Heart left ventricle (tissue), 16 donors: ENCODE measurements around the gene SMCO2. TPM values are rescaled to one million over a fixed set of nuclear protein-coding genes. Genes with fewer than 3 reads are reported as not detected.
A peak's percentile ranks its signal among the peaks of the same experiment; 100 is the strongest.

Experiments
- ATAC-seq, 4 donors: fragments of 200-7000 bp; cut with Tn5 transposase; one replicate each; pipeline ENCODE4 v1.9.1; 2020 to 2022; ENCODE audit warnings: moderate library complexity in 4 of 4, mild to moderate bottlenecking in 3 of 4, moderate number of reproducible peaks in 1 of 4
- DNase-seq, 5 donors: peaks; one replicate each; pipeline ENCODE4 v3.0.0-alpha.2; 2020
- H3K27ac ChIP-seq, 12 donors: fragments of 200-600 bp; sonication (generic) in 4 of 12; one replicate each; pipeline versions ENCODE4 v1.5.0 to v1.8.0; 2016 to 2022; ENCODE audit warnings: mild to moderate bottlenecking in 2 of 12
- H3K27me3 ChIP-seq, 9 donors: fragments of 200-600 bp; sonication (generic) in 2 of 9; one replicate each; pipeline versions ENCODE4 v1.5.1 to v1.8.0; 2016 to 2022; ENCODE audit warnings: mild to moderate bottlenecking in 3 of 9
- H3K36me3 ChIP-seq, 9 donors: fragments of 200-600 bp; sonication (generic) in 2 of 9; one replicate each; pipeline versions ENCODE4 v1.5.0 to v1.8.0; 2018 to 2022; ENCODE audit warnings: mild to moderate bottlenecking in 2 of 9
- H3K4me1 ChIP-seq, 12 donors: fragments of 200-600 bp; sonication (generic) in 4 of 12; one replicate each; pipeline versions ENCODE4 v1.5.0 to v1.8.0; 2016 to 2022; ENCODE audit warnings: mild to moderate bottlenecking in 3 of 12
- H3K4me3 ChIP-seq, 12 donors: fragments of 200-600 bp; sonication (generic) in 4 of 12; one replicate each; pipeline versions ENCODE4 v1.5.0 to v1.8.0; 2017 to 2022; ENCODE audit warnings: mild to moderate bottlenecking in 9 of 12, moderate library complexity in 4 of 12
- H3K9me3 ChIP-seq, 12 donors: fragments of 200-600 bp; sonication (generic) in 4 of 12; one replicate each; pipeline versions ENCODE4 v1.5.0 to v1.8.0; 2016 to 2022; ENCODE audit warnings: mild to moderate bottlenecking in 1 of 12
- POLR2A ChIP-seq, 2 donors: fragments of 450-650 bp; IDR thresholded peaks; one replicate each; pipeline ENCODE4 v1.6.1; 2017; ENCODE audit warnings: antibody characterized with exemption in 2 of 2, mild to moderate bottlenecking in 2 of 2, moderate library complexity in 2 of 2
- WGBS, 4 donors: extraction: QIAGEN DNeasy Blood & Tissue Kit in 2 of 4; methylation state at CpG; one replicate each; pipeline versions ENCODE4 v1.1.5 to v1.1.7; 2013 to 2018; 5-methylcytosine and 5-hydroxymethylcytosine counted together
- intact Hi-C, 10 donors: fragments of 100-400 bp; cut with DNase I; formaldehyde crosslinking; loops; one replicate each; pipeline versions ENCODE4 v1.11.1 to v1.14.2; 2022
- polyA plus RNA-seq, 2 donors: library from polyadenylated mRNA; stranded (reverse); fragments of 200-250 nt; gene quantifications; one replicate each; pipeline ENCODE4 v1.2.3, GENCODE V29; 2013
- total RNA-seq, 9 donors: library from RNA; depleted of rRNA in 2 of 9; stranded (reverse); fragments of >200 nt in 2 of 9; fragmentation: NEBNext Ultra II Directional in 3 of 9; extraction: Animal tissue kit (Norgen Biotek cat#: 25700) in 3 of 9; gene quantifications; one replicate each; pipeline versions ENCODE4 v1.1.0 to v1.2.4, GENCODE V29; 2016 to 2023
- TF ChIP-seq, protein P1 (sequence below), 12 donors: fragments of 200-600 bp; sonication (generic) in 4 of 12; IDR thresholded peaks; one replicate each; pipeline versions ENCODE4 v1.5.0 to v1.8.0; 2018 to 2022; ENCODE audit warnings: antibody characterized with exemption in 12 of 12, mild to moderate bottlenecking in 5 of 12
- donor health status: ischemic (EF 13 %, LVEDD 7.1; RV severe dilation, severe dysfunction).
- donor health status: healthy with polysubstance abuse.
- donor health status: DM: no; HTN: yes; CAD: no.
- donor health status: DM: no; HTN: no; CAD: no.
- donor health status: ischemic (EF 25% LVEDD 6.9; RV normal size, moderate dysfunction).
- donor health status: ischemic (EF 25% LVEDD 5.7; RV mildly dilated, moderate dysfunction).
- donor health status: healthy.
- donor health status: DM: yes; HTN: yes; CAD: no.
- donor health status: ischemic (EF 35%, LVEDD 5.7; RV mildly dilated, moderate dysfunction).
- donor health status: nonischemic (EF 11% LVEDD 7.7; RV severe dilation, severe dysfunction).
- donor health status: DM: yes; HTN: yes; CAD: no.
- donor health status: PGD.
- donor health status: ischemic (EF 29% LVEDD 5.4; RV normal size, mild dysfunction).
- donor health status: nonischemic (EF 23%, LVEDD 6.1; RV moderate dilation, normal function).

SMCO2 gene
- total and polyA plus RNA-seq, 11 donors, result 0.54 to 1.2 (median 0.58) TPM; not detected in 8

DNA sequence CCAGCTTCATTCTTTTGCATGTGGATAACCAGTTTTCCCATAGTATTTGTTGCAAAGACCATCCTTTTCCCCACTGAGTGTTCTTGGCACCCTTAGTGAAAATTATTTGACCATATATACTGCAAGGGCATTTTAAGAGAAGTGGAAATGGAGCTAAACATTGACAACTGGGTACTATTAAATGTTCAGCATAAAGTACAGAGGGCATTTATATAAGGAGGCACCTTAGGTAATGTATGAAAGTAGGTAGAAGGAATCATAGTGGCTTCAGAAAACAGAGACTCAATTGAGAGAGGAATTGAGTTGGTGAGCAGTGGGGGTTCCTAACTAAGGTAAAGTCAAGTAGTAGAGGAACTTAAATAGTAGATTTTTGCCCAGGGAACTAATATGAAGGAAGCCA lies 34.5 kb upstream of the SMCO2 start:
- TF ChIP-seq, protein P1, sequence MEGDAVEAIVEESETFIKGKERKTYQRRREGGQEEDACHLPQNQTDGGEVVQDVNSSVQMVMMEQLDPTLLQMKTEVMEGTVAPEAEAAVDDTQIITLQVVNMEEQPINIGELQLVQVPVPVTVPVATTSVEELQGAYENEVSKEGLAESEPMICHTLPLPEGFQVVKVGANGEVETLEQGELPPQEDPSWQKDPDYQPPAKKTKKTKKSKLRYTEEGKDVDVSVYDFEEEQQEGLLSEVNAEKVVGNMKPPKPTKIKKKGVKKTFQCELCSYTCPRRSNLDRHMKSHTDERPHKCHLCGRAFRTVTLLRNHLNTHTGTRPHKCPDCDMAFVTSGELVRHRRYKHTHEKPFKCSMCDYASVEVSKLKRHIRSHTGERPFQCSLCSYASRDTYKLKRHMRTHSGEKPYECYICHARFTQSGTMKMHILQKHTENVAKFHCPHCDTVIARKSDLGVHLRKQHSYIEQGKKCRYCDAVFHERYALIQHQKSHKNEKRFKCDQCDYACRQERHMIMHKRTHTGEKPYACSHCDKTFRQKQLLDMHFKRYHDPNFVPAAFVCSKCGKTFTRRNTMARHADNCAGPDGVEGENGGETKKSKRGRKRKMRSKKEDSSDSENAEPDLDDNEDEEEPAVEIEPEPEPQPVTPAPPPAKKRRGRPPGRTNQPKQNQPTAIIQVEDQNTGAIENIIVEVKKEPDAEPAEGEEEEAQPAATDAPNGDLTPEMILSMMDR (IDR thresholded peaks at IDR 0.05), result no peak
- TF ChIP-seq POLR2A (IDR thresholded peaks at IDR 0.05), result no peak
- intact Hi-C loops, result no loop called here
- no peak for ATAC-seq

GRCh38 chr12:27422697-27423096 lies 23.8 kb upstream of the SMCO2 start:
- Histone ChIP-seq H3K36me3 (no peaks in the 10 kb centered on the region), H3K27ac (no peak overlapping the region), H3K4me1 (peaks cover 0 to 14% (median 0%) of the 10 kb centered on the region in 12 donors), H3K4me3 (no peak overlapping the region), H3K27me3 (no peaks in the 10 kb centered on the region), H3K9me3 (peaks cover 0 to 7% (median 0%) of the 10 kb centered on the region in 12 donors)
- DNase-seq (no peak), ATAC-seq (no peak)
- no peak for TF ChIP-seq POLR2A (IDR thresholded peaks at IDR 0.05)
- TF ChIP-seq, protein P1 (IDR thresholded peaks at IDR 0.05), result no peak
- 85 to 90% (median 89%) methylated on average over 2 of the region's 2 CpGs for WGBS, 4 donors
- intact Hi-C loops, result loop anchor here in 3 of 10 donors (5.0 kb wide), 1 partner anchor 230 kb away; no protein-coding TSS in a partner anchor

More for the DNA sequence above, 34.5 kb upstream of the SMCO2 start:
- no peak overlapping the region for H3K27ac ChIP-seq
- H3K4me3 ChIP-seq, result no peak overlapping the region
- no peaks in the 10 kb centered on the region for H3K4me1 ChIP-seq
- no peaks in the 10 kb centered on the region for H3K27me3 ChIP-seq
- H3K9me3 ChIP-seq, result no peaks in the 10 kb centered on the region
- DNase-seq, result no peak
- no peaks in the 10 kb centered on the region for H3K36me3 ChIP-seq

GRCh38 chr12:27424631-27425230 lies 21.8 kb upstream of the SMCO2 start:
- no peaks in the 10 kb centered on the region for H3K9me3 ChIP-seq
- peak in 3 of 5 donors; percentile 26 to 28 (median 26) for DNase-seq
- intact Hi-C loops, result loop anchor here in 6 of 10 donors (5.0 kb wide), 2 partner anchors 88 to 228 kb away; no protein-coding TSS in a partner anchor
- no peaks in the 10 kb centered on the region for H3K36me3 ChIP-seq
- no peaks in the 10 kb centered on the region for H3K27me3 ChIP-seq
- peak overlapping the region in 5 of 12 donors; percentile 1 to 34 (median 26) for H3K27ac ChIP-seq
- peaks cover 0 to 14% (median 0%) of the 10 kb centered on the region in 12 donors for H3K4me1 ChIP-seq
- TF ChIP-seq, protein P1 (IDR thresholded peaks at IDR 0.05), result peak; percentile 40 to 78 (median 62)
- TF ChIP-seq POLR2A (IDR thresholded peaks at IDR 0.05), result no peak
- WGBS, 4 donors, result 57 to 67% (median 58%) methylated on average over 4 of the region's 4 CpGs
- no peak overlapping the region for H3K4me3 ChIP-seq
- peak; percentile 68 to 88 (median 83) for ATAC-seq

DNA sequence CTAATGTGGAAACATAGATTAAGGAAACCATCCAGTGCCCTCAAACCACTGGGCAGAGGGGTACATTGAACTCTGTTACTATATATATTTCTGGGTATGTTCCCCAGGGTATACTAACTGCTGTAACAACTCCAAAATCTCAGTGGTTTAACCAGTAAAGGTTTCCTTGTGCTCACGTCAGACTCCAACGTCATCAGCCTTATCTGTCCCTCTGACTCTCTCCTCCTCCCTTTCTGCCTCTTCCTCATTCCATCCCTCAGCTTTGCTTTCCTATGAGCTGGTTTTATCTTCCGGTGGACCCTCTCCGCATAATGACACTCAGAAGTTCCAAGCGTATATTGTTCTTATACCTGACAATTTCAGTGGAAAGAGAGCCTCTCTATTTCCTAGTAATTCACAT lies 21.2 kb upstream of the SMCO2 start:
- no peaks in the 10 kb centered on the region for H3K27me3 ChIP-seq
- no peak overlapping the region for H3K4me3 ChIP-seq
- no peaks in the 10 kb centered on the region for H3K36me3 ChIP-seq
- H3K9me3 ChIP-seq, result no peaks in the 10 kb centered on the region
- no peak overlapping the region for H3K27ac ChIP-seq
- intact Hi-C loops, result loop anchor here in 3 of 10 donors (5.0 kb wide), 2 partner anchors 87 to 227 kb away; no protein-coding TSS in a partner anchor
- TF ChIP-seq, protein P1 (IDR thresholded peaks at IDR 0.05), result no peak
- TF ChIP-seq POLR2A (IDR thresholded peaks at IDR 0.05), result no peak
- H3K4me1 ChIP-seq, result peaks cover 0 to 14% (median 0%) of the 10 kb centered on the region in 12 donors
- DNase-seq, result no peak
- peak in 2 of 4 donors; percentile 23 to 29 for ATAC-seq
- WGBS, 4 donors, result 77 to 83% (median 82%) methylated on average over 5 of the region's 5 CpGs
